ENCODE data around the gene PHF14.

DNA sequence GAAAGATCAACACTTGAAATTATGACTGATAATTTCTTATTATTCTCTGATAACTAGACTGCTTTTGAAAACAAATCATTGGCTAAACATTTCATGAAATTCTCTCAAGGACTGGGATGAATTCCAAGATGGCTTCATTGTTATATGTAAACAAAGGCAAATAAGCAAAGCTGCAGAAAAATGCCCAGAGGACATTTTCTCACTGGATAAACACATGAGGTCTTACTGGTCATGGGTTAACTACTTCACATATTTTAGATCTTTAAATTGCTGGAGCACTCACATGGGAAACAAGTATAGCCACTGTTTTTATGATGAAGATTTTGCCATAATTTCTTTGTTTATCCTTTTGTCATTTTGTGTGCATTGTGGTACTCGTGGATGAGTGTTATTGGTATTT is 239.1 kb downstream of the PHF14 start:
- TF ChIP-seq POLR2A (IDR thresholded peaks at IDR 0.05): no peak
- TF ChIP-seq, protein P1, sequence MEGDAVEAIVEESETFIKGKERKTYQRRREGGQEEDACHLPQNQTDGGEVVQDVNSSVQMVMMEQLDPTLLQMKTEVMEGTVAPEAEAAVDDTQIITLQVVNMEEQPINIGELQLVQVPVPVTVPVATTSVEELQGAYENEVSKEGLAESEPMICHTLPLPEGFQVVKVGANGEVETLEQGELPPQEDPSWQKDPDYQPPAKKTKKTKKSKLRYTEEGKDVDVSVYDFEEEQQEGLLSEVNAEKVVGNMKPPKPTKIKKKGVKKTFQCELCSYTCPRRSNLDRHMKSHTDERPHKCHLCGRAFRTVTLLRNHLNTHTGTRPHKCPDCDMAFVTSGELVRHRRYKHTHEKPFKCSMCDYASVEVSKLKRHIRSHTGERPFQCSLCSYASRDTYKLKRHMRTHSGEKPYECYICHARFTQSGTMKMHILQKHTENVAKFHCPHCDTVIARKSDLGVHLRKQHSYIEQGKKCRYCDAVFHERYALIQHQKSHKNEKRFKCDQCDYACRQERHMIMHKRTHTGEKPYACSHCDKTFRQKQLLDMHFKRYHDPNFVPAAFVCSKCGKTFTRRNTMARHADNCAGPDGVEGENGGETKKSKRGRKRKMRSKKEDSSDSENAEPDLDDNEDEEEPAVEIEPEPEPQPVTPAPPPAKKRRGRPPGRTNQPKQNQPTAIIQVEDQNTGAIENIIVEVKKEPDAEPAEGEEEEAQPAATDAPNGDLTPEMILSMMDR (IDR thresholded peaks at IDR 0.05): no peak
